Measurements from ENCODE around the gene GATA3.

DNA sequence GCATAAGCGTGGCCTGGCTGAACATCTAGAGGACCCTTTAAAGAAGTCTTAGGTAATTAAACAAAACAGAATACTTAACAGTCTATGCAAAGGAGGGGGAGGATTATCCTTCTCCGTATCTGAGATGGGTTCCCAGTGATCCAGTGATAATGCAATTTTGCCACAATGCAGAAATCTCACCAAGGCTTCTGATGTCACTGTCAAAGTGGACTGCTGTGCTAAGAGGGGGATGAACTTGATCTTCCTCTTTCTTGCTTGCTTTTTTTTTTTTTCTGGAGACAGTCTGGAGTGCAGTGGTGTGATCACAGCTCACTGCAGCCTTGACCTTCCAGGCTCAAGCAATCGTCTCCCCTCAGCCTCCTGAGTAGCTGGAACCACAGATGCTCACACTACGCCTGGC, 30.8 kb downstream of the GATA3 start:
- TF ChIP-seq GATA2 (IDR thresholded peaks at IDR 0.05; ENCODE audit: low read depth, low read length) (no peak), GATA3 (IDR thresholded peaks at IDR 0.05; ENCODE audit: low read depth, low read length) (no peak)
